KOPT-K1 (cell line): ENCODE measurements around the gene IMMP2L.
"Not testable (repeated sequence)": the region's sequence is repeated elsewhere in the genome, so short reads cannot be mapped to it uniquely, and the experiment has no call there.

Experiments
- H3K27ac ChIP-seq: fragments of 200-600 bp; sonication (generic); 2 replicates; pipeline ENCODE4 v1.5.1; 2016; ENCODE audit warnings: antibody characterized with exemption, mild to moderate bottlenecking, low read depth, low read length; ENCODE audit not compliant: poor library complexity, severe bottlenecking
- H3K36me3 ChIP-seq: fragments of 200-600 bp; sonication (generic); 2 replicates; pipeline ENCODE4 v1.5.1; 2017; ENCODE audit warnings: antibody characterized with exemption, mild to moderate bottlenecking, low read length, moderate library complexity; ENCODE audit not compliant: insufficient read depth
- H3K9me3 ChIP-seq: fragments of 200-600 bp; sonication (generic); 2 replicates; pipeline ENCODE4 v1.5.1; 2017; ENCODE audit warnings: antibody characterized with exemption, low read length, mild to moderate bottlenecking; ENCODE audit not compliant: insufficient read depth, poor library complexity, severe bottlenecking

The IMMP2L gene

DNA sequence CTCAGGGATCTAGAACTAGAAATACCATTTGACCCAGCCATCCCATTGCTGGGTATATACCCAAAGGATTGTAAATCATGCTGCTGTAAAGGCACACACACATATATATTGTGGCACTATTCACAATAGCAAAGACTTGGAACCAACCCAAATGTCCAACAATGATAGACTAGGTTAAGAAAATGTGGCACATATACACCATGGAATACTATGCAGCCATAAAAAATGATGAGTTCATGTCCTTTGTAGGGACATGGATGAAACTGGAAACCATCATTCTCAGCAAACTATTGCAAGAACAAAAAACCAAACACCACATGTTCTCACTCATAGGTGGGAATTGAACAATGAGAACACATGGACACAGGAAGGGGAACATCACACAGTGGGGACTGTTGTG lies 56.9 kb downstream of the IMMP2L start:
- not testable (repeated sequence) for H3K9me3 ChIP-seq, H3K27ac ChIP-seq

DNA sequence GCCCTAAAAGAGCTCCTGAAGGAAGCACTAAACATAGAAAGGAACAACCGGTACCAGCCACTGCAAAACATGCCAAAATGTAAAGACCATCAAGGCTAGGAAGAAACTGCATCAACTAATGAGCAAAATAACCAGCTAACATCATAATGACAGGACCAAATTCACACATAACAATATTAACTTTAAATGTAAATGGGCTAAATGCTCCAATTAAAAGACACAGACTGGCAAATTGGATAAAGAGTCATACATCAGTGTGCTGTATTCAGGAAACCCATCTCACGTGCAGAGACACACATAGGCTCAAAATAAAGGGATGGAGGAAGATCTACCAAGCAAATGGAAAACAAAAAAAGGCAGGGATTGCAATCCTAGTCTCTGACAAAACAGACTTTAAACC lies 60.5 kb downstream of the IMMP2L start:
- not testable (repeated sequence) for H3K27ac ChIP-seq, H3K36me3 ChIP-seq
- peaks cover 13% of the 10 kb centered on the region for H3K9me3 ChIP-seq

More for the DNA sequence above, 56.9 kb downstream of the IMMP2L start:
- not testable (repeated sequence) for H3K36me3 ChIP-seq

DNA sequence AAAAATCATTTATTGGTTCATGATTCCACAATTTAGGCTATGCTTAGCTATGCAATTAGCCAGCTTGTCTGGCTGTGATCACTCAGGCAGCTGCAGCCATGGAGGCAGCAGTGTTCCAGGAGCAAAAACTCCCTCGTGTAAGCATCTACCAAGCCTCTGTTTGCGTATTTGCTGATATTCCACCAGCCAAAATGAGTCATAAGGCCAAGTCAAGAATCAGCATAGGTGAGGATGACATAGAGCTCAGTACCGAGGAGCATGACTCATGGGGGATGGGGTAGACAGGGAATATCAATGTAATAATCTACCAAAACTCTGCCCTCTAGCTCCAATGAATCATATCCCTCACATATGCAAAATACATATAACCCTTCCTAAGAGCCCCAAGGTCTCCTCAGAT lies 63.3 kb downstream of the IMMP2L start:
- Histone ChIP-seq H3K27ac (no peak overlapping the region), H3K9me3 (peaks cover 13% of the 10 kb centered on the region), H3K36me3 (no peaks in the 10 kb centered on the region)

DNA sequence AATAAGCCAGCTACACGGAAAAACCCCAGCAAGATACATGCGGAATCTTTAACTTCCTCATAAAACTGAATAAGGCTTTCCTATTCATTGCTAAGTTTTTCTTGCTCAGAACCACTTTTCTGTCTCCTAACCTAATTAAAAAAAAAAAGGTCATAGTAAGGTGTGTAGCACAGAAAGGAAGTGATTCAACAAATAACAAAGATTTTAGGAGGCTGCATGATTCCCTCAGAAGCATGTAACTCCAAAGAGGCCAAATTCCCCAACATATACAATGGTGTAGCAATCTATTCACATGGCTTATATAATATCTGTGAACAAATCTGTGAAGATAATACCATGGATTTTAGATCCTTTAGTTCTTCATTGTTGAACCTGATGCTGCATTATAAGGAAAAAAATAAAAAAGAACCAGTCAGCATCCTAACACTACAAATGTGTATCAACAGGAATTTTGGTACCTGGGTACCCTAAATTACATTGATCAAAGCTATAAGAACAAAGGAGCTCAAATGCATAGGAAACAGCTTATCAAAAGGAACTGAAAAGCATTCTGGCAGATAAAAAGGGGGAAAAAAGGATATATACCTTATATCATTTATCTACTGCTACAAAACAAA lies 63.8 kb downstream of the IMMP2L start:
- H3K36me3 ChIP-seq, result no peaks in the 10 kb centered on the region
- no peak overlapping the region for H3K27ac ChIP-seq

DNA sequence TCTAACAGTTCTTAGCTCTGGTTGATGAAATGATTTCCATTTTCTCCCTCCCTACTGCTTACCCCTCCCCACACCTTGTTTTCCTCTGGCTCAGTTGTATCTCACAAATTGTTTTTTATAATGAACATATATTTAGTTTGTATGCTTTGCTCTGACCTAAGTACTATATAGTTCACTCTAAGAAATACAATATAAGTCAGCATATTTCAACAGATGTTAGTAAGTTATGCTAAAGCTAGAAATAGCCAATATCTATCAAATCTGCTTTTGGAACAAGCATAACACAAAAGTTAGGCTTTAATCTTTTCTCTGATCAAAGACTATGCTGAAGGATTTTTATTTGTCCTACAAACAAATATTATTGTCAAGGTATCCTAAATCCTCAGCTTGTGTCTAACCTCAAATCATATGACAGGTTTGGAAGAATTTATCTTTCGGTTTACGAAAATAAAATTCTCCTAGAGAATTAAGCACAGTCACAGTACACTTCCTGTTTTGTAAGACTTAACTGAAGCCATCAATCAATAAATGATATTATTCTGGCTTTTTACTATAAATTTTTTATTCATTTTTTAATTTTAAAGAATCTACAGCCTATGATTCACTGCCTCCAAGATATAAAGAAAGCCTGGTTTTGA lies 67.0 kb downstream of the IMMP2L start:
- no peaks in the 10 kb centered on the region for H3K36me3 ChIP-seq
- H3K27ac ChIP-seq, result no peak overlapping the region
- peaks cover 9% of the 10 kb centered on the region for H3K9me3 ChIP-seq

More for the DNA sequence above, 63.8 kb downstream of the IMMP2L start:
- H3K9me3 ChIP-seq, result peaks cover 13% of the 10 kb centered on the region

DNA sequence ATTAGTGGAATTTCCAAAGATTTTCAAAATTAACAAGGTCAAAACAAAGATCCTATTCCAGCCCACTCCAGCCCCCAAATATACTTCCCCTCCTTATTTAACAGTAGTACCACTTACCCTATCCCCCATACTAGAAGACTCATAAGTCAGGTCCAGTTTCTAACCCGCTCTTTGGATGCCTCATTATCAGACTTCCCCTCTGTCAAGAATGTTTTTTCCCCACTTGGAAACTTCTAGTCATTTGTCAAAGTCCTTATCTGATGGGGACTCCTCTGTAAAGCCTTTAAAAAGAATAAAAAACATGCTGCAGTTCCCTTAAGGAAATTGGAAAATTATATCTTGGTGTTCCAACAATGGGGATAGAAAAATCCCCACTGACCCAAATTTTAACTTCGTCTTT lies 70.1 kb downstream of the IMMP2L start:
- Histone ChIP-seq H3K9me3 (no peaks in the 10 kb centered on the region), H3K36me3 (no peaks in the 10 kb centered on the region), H3K27ac (no peak overlapping the region)

DNA sequence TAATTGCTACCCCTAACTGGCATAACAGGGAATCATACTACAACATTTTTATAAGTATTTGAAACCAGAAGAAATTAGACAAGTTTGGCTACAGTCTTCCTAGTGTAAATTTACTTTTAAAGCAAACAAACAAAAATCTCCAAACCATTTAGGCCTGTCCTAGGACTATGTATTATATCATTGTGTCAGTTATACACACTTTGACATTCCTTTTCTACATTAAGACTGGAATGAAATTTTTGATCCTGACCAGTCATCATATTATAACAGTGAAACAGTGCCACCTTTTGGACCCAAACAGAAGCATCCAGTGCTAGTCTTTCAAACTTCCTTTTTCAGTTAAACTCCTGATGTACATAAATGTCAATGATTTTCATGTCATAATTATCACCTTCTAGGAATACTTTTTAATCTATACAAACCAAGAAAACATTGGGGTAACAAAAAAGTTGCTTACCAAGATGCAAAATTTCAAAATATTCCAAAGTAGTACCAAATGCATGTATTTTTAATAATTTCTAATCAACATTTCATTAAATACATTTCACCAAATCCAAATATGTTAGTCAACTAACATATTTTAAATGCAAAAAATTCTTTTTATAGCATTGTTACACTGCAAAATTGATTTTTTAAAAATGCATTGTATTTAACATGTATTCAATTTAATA lies 75.7 kb downstream of the IMMP2L start:
- Histone ChIP-seq H3K36me3 (no peaks in the 10 kb centered on the region), H3K9me3 (no peaks in the 10 kb centered on the region), H3K27ac (no peak overlapping the region)

DNA sequence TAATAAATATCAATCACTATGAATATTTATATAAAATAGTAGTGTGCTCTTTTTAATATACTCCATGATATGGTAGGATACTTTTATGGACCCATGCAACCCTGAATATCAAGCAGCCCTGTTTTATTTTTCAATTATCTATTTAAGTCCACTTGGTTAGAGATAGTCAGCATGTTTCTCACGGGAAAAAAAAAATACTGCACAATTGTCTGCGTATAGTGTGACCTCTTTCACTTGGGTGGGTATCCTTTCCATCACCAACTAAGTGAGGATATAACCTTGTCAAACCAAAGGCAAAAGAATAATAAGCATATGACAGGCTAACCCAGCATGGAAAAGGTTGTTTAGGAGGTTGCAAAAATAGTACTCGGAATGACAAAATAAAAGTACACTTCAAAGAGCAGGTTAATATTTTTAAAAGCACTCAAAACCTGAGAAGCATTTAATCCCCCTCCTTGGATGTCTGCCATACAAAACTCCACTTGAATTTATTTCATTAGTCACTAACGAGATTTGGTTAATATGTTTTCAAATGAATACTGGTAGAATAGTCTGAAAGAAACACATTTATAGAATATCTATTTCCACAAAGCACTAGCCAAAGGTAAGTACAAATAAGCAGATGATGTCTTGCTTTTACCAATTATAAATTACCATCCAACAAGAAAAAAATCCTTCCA lies 76.5 kb downstream of the IMMP2L start:
- Histone ChIP-seq H3K9me3 (no peaks in the 10 kb centered on the region), H3K36me3 (no peaks in the 10 kb centered on the region), H3K27ac (no peak overlapping the region)

DNA sequence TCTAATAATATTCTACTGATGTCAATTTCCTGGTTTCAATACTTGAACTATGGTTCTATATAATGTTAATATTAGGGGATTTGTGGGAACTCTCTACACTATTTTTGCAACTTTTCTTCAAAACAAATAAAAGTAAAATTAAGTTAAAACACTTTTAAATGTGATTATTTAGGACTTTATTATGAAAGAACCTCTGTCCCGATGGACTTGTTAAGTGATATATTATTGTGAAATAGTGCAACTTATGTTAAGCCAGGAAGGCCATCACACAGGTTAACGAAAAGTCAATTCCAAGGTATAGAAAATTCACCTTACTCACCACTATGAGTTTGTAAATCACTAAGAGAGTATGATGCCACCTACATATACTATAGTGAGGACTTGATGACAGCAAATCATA lies 79.2 kb downstream of the IMMP2L start:
- Histone ChIP-seq H3K27ac (no peak overlapping the region), H3K9me3 (no peaks in the 10 kb centered on the region), H3K36me3 (no peaks in the 10 kb centered on the region)

DNA sequence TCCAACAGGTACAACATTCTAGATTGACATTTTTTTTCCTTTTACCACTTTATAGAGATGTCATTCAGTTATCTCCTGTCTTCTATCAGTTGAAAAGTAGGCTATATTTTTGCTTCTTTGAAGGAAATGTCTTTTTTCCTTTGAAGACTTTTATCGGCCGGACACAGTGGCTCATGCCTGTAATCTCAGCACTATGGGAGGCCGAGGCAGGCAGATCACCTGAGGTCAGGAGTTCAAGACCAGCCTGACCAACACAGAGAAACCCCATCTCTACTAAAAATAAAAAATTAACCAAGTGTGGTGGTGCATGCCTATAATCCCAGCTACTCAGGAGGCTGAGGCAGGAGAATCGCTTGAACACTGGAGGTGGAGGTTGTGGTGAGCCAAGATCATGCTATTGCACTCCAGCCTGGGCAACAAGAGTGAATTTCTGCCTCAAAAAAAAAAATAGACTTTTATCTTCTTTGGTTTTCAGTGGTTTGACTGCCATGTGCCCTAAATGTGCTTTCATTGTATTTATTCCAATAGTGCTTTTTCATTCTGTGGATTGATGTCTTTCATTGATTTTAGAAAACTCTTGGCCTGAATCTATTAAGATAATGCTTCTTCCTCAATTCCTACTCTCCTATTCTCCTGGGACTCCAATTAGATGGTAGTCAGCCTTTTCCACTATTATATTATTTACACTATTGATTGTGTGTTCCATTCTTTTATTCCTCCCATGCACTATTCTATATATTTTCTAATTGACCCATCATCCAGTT lies 84.6 kb downstream of the IMMP2L start:
- Histone ChIP-seq H3K36me3 (no peaks in the 10 kb centered on the region), H3K9me3 (no peaks in the 10 kb centered on the region), H3K27ac (no peak overlapping the region)

DNA sequence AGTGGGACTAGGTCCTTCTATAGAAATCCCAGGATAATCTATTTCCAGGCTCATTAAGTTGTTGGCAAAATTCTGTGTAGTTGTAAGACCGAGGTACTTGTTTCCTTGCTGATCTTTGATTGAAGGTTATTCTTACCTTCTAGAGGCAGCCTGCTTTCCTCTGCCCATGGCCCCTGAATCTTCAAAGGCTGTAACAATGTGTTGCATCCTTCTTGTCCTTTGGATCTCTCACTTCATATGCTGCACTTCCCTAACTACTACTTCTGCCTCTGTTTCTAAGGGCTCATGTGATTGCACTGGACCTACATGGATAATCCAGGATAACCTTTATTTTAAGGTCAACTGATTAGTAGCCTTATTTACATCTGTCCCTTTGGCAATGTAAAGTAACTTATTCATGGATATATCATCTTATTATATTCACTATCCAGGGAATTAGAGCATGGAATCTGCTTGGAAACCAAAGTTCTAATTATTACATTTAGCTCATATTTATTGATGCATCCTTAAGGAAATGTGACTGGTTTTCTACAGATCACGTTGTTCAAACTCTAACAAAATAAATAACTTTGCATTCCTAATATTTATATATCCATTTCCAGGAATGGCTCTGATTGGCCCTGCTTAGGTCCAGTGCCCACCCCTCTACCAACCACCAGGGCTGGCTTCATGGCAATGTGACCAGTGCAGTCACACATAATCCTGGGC lies 85.6 kb downstream of the IMMP2L start:
- H3K27ac ChIP-seq, result no peak overlapping the region
- H3K36me3 ChIP-seq, result no peaks in the 10 kb centered on the region
- no peaks in the 10 kb centered on the region for H3K9me3 ChIP-seq

DNA sequence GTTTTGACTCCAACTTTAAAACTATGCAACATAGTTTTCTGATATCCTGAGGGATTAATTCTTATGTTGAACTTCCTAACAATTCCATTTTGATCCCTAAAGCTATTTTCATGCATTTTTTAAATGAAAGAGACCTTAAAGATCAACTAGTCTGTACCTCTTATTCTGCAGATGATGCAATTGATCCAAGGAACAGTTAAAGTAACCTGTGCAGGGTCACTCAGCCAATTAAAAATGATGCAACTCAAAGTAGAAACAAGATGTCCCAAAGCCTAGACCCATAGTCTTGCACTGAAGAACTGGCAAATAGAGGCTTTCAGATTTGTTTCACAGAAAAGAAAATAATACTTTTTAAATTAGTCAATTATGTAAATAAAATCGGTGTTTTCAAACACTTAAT lies 86.3 kb downstream of the IMMP2L start:
- Histone ChIP-seq H3K36me3 (no peaks in the 10 kb centered on the region), H3K27ac (no peak overlapping the region), H3K9me3 (no peaks in the 10 kb centered on the region)

DNA sequence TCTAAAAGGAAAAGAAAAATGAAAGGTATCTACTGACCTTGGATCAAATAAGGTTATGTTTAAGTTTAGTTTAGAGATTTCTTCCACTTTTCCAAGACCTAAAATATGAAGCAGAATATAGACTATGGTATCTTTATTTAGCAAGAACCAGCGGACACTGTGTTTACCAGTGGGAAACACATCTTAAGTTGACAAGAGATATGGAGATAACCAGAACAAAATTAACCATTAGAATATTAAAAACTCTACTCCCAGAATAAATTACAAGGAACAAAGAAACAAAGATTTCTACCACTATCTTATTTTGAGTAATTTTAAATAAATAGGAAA lies 86.9 kb downstream of the IMMP2L start:
- Histone ChIP-seq H3K36me3 (no peaks in the 10 kb centered on the region), H3K27ac (no peak overlapping the region), H3K9me3 (no peaks in the 10 kb centered on the region)

DNA sequence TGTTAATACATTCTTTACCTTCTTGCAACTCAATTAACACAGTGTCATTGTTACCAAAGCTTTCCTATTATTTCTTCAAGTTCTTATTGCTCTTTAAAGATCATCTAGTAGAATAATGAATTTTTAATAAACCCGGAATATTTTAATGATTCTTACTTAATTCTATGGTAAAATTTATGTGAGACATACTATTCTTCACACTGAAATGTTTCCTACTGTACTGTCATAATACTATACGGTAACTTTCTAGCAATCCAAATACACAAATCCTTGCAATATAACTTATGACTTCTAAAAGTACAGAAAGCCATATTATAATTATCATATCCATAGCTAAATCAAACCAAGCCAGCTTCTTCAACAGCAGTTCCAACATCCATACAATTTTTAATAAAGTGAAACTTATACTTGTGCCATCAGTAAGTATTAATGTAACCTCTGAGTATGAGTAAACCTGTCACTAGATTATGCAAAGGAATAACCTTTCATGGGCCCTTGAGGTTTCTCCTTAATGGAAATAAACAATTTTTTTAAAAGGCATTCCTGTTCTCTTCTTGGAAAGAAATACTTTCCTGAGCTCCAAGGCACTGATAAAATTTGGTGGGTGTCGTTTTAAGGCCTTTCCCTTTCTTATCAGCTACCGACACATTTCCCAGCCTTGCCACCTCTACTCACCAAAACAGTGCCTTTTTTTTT lies 87.4 kb downstream of the IMMP2L start:
- H3K36me3 ChIP-seq, result no peaks in the 10 kb centered on the region
- H3K9me3 ChIP-seq, result no peaks in the 10 kb centered on the region
- no peak overlapping the region for H3K27ac ChIP-seq
